CD4-positive, alpha-beta T cell treated with Interleukin-1 beta for 1 hour (primary cell): ENCODE data around the gene TBX6.

ENCODE experiments used
- DNase-seq, 2 donors: peaks; one replicate each; pipeline ENCODE4 v3.0.0-alpha.2; 2020 to 2022

The TBX6 gene

DNA sequence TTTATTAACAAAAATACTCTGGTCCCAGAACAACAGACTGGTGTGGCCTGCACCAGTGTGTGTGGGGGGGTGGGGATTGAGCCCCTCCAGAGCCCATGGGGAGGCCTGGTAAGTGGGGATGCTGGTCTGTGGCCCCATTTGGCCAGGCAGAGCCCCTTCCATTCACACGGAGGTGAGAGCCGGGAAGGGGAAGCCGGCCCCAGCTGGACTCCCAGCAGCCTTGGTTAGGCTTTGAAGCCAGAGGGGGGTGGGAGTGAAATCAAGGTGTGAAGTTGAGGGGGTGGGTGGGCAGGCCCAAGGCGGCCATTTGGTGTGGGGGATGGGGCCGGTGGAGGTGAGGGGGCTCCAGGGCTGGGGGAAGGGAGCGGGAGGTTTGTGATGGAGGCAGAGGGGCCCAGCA, 5.9 kb downstream of the TBX6 start:
- DNase-seq = no peak

GRCh38 chr16:30085247-30085646, 6.5 kb downstream of the TBX6 start:
- no peak for DNase-seq

DNA sequence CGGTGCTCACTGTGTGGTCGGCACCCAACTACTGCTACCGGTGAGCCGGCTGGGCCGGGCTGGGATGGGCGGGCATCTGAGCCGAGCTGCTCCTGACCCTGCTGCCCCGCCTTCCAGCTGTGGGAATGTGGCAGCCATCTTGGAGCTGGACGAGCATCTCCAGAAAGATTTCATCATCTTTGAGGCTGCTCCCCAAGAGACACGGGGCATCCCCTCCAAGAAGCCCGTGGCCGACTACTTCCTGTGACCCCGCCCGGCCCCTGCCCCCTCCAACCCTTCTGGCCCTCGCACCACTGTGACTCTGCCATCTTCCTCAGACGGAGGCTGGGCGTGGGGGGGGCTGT, 6.9 kb downstream of the TBX6 start:
- DNase-seq = no peak

DNA sequence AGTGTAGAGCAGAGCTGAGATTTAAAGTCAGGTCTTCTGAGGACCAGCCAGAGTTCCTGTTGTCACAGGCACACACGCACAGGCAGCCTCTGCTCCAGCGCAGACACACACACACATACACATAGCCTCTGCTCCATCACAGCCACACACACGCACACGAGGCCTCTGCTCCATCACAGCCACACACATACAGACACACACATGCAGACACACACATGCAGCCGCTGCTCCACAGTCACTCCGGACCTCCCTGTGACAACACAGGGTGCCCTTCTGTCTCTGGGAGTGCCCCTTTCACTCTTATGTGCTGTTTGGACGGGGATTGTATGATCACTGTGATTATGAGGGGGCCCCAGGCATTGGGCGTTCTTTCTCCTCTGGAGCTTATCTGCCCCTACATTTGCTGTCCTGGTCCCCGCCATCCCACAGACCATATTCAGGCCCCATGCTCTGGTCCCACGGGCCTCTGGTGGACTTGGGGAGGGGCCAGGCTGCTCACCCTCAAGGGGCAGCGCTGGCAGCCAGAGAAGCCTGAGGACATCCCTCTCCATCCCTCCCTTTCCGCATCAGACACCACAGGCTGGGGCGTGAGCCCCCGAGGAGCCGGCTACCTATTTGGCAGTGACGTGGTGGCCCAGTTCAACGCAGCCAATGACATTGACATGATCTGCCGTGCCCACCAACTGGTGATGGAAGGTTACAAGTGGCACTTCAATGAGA, 7.5 kb downstream of the TBX6 start:
- no peak for DNase-seq

GRCh38 chr16:30083216-30084055, 8.3 kb downstream of the TBX6 start:
- DNase-seq = no peak

DNA sequence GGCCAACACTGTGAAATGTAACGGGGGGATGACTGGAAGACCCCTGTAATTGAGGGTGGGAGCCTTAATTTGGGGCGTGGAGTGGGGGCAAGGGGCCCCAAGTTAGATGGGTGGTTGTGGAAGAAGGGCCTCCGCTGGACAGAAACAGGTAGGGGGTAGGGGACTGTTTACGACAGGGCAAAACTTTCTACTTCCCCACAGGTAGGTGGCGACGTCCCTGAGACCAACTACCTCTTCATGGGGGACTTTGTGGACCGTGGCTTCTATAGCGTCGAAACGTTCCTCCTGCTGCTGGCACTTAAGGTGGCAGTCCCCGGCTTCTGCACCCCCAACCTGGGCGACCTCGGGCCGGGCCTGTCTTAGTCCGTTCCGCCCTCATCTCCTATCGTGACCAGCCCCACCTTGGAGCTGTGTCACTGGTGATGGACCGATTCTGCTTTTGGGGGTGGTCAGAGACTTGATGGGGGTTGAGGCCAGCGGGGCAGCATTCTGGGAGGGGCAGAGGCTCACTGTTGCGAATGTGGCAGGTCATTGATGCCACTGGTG, 9.1 kb downstream of the TBX6 start:
- no peak for DNase-seq

DNA sequence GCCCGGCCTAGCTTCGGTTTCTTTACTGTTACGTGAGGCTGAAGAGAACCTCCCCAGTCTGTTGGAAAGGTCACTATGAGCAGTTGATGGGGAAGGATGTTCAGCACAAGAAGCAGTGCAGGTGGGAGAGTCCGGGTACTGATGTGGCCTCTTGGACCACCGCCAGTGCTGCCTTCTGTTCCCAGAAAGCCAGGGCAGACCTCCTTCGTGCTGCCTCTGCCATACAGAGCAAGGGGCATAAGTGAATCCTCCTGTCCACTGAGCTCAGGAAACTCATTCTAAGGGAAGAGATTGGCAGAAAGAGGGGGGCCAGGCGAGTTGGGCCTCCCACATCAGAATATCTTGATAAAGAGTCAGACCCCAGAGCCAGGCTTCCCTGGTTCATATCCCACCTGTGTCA, 12.2 kb downstream of the TBX6 start:
- no peak for DNase-seq

DNA sequence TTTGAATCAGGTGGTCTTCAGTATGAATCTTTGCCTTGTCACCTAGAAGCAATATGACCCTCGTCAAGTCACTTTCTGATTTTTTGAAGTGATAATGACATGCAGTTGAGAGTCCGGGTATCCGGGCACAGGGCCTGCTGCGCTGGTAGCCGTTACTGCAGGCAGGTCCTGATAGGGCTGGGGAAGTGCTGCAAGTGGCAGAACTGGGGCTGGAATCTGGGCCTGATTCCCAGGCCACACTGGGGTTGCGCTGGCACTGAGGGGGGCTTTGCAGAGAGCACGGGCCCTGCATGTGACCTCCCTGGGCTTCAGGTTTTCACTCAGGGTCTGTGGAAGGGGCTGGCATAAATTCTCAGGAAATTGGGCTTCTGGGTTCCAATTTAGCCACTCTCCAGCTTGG, 13.0 kb downstream of the TBX6 start:
- no peak for DNase-seq

GRCh38 chr16:30077656-30078055, 14.1 kb downstream of the TBX6 start:
- DNase-seq = no peak

- DNase-seq = peak in 1 of 2 donors; percentile 26
Measured at GRCh38 chr16:30076276-30076791, 15.4 kb downstream of the TBX6 start.

DNA sequence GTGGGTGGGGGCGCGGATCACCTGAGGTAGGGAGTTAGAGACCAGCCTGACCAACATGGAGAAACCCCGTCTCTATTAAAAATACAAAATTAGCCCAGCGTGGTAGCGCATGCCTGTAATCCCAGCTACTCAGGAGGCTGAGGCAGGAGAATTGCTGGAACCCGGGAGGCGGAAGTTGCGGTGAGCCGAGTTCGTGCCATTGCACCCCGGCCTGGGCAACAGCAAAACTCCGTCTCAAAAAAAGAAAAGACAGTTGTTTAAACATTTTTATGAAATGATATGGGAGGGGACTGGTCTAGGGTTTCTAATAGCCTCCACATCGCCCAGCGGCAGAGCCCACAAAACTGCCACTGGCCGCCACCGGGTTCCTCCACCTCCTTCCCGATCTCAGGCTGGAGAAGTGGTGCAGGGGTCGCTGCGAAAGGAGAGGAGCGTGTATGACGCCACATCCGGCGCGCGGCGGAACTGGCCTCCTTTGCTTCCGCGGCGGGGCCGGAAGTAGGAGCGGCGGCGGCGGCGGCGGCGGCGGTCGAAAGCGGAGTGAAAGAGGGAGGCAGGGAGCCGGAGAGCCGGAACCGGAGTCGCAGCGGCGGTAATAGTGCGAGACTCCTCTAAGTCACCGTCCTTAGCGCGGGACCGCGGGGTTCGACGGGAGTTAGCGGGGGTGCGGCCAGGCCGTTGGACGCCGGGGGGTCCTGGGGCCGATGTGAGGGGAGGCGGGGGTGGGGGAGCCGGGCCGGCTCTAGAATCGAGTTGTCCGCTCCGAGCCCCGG, 16.0 kb downstream of the TBX6 start, which contains the start of gene PPP4C:
TSS of gene PPP4C (plus strand) at position 492 of the 773 bp plus-strand sequence. CDS start 384 bp downstream, outside the sequence.
- peak; percentile 88 to 89 for DNase-seq

DNA sequence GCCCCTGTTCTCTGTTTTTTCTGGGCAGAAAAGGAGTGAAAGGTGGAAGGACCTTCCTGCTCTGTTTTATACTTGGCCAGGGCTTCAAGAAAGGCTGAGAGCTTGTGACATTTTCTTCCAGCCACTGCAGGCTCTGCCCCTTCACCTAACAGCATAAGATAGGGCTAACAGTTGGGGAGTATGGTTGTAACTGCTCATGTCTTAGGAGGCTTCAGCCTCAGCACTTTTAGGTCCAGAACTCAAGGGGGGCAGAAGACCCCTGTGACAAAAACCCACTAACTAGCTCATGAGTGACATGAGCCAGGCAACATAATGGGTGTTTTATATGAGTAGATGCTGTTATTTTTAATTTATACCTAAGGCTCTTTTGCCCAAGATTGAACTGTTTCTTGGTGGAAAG, 21.2 kb downstream of the TBX6 start:
- DNase-seq = no peak

DNA sequence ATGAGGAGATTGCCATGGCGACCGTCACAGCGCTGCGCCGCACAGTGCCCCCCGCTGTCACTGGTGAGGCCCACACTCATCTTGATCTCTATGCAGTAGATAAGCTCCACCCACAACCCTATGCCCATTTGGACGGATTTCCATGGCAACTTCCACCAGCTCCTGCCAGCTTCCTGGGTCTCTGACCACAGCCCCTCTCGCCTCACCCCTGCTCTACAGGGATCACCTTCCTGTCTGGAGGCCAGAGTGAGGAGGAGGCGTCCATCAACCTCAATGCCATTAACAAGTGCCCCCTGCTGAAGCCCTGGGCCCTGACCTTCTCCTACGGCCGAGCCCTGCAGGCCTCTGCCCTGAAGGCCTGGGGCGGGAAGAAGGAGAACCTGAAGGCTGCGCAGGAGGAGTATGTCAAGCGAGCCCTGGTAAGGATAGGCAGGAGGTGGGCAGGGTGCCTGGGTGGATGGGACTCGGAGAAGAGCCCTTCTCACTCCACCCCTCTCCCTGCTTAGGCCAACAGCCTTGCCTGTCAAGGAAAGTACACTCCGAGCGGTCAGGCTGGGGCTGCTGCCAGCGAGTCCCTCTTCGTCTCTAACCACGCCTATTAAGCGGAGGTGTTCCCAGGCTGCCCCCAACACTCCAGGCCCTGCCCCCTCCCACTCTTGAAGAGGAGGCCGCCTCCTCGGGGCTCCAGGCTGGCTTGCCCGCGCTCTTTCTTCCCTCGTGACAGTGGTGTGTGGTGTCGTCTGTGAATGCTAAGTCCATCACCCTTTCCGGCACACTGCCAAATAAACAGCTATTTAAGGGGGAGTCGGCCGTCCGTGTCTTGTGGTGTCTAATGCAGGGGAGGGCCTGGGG, 21.9 kb downstream of the TBX6 start:
- DNase-seq = no peak

GRCh38 chr16:30068750-30069610, 22.7 kb downstream of the TBX6 start:
- peak; percentile 59 to 65 for DNase-seq

DNA sequence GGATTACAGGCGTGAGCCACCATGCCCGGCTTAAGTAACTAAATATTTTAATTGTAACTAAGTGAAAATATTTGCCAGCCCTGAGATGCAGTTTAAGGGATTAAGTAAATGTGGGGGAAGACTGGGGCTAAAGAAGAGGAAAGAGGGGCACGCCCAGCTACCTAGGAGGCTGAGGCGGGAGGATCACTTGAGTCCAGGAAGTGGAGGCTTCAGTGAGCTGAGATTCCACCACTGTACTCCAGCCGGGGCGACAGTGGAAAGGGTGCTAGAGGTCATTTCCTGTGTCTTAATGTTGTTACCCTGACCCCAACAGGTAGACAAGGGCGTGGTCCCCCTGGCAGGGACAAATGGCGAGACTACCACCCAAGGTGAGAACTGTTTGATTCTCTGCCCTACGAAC, 23.4 kb downstream of the TBX6 start:
- DNase-seq = no peak

DNA sequence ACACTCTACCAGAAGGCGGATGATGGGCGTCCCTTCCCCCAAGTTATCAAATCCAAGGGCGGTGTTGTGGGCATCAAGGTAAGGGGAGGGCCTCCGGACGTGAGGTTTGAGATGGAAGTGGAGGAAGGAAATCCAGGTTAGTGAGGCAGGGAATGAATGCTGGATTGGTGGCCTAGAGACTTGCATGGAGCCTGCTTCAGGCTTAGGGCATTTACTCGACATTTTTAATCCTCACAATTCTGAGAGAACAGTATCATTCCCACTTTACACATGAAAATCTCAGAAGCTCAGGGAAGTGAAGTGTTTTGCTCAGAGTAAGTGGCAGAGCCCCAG, 24.2 kb downstream of the TBX6 start:
- no peak for DNase-seq

GRCh38 chr16:30066761-30067583, 24.8 kb downstream of the TBX6 start:
- DNase-seq = no peak

DNA sequence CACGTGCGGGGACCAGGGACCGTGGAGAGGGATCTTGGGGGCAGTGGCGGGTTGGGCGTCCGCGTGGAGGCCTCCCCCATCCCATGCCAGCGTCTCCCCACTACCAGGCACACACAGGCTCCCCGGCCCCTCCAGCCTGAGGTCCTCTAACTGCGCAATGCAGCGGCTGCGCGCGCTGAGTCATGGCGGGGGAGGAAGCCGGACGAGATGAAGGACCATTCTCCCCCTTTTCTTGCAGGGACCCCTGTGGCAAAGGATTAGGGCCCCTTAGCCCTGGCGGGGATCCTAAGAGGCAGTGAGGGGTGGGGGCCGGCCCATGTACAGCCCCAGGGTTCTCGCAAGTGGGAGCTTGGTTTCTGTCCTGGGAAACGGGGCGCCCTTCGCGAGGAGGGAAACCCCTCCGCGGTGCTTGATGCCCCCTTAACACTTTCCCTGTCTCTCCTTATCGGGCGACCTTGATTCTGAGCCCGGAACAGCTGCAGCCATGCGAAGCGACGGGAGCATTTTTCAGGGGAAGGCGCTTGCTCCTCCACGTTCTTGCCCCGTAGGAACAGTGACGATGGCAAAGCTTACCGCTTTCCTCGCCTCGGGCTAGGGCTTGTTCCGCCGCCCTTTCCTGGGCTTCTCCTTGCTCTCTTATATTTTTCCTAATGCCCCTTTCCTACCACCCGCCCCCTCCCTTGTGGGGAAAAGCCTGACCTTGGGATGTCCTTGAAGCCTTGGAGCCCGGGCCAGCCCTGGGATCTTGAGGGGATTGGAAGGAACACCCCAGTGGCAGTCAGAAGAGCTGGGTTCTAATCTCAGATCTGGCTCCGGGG, 25.6 kb downstream of the TBX6 start:
- DNase-seq = peak in 1 of 2 donors; percentile 40
